Neural progenitor cell (in vitro differentiated cells): ENCODE results near the gene OR10G6. TPM values are rescaled to one million over a fixed set of nuclear protein-coding genes. Genes with fewer than 3 reads are reported as not detected.
"Not testable (repeated sequence)": the region's sequence is repeated elsewhere in the genome, so short reads cannot be mapped to it uniquely, and the experiment has no call there.

ENCODE experiments used
- DNase-seq: peaks from one replicate; pipeline ENCODE4 v3.0.0-alpha.2; 2016; ENCODE audit warnings: low spot score
- H2AFZ ChIP-seq: fragments of 200-600 bp; sonication (generic); replicated peaks from 2 replicates; pipeline ENCODE4 v1.6.1; 2016; ENCODE audit warnings: antibody characterized with exemption
- H3F3A ChIP-seq: fragments of 200-600 bp; sonication (generic); 2 replicates; pipeline ENCODE4 v1.6.1; 2016; ENCODE audit warnings: antibody characterized with exemption, low read depth
- H3K27ac ChIP-seq: fragments of 200-600 bp; sonication (generic); 2 replicates; pipeline ENCODE4 v1.5.1; 2016; ENCODE audit warnings: mild to moderate bottlenecking
- H3K27me3 ChIP-seq: fragments of 200-600 bp; sonication (generic); 2 replicates; pipeline ENCODE4 v1.6.1; 2016; ENCODE audit warnings: mild to moderate bottlenecking, moderate library complexity
- H3K36me3 ChIP-seq: fragments of 200-600 bp; sonication (generic); 2 replicates; pipeline ENCODE4 v1.5.1; 2016
- H3K4me1 ChIP-seq: fragments of 200-600 bp; sonication (generic); 2 replicates; pipeline ENCODE4 v1.6.1; 2016; ENCODE audit warnings: mixed run types
- H3K4me2 ChIP-seq: fragments of 200-600 bp; sonication (generic); 2 replicates; pipeline ENCODE4 v1.6.1; 2016
- H3K4me3 ChIP-seq: fragments of 200-600 bp; sonication (generic); 2 replicates; pipeline ENCODE4 v1.5.1; 2016
- H3K79me2 ChIP-seq: fragments of 200-600 bp; sonication (generic); 2 replicates; pipeline ENCODE4 v1.6.1; 2016; ENCODE audit warnings: low read depth
- H3K9ac ChIP-seq: fragments of 200-600 bp; sonication (generic); 2 replicates; pipeline ENCODE4 v1.6.1; 2016
- H3K9me3 ChIP-seq: fragments of 200-600 bp; sonication (generic); 2 replicates; pipeline ENCODE4 v1.5.1; 2016; ENCODE audit warnings: low read depth
- H4K20me1 ChIP-seq: fragments of 200-600 bp; sonication (generic); 2 replicates; pipeline ENCODE4 v1.6.1; 2016; ENCODE audit warnings: low read depth
- H3K27ac Mint-ChIP-seq: 3 replicates; pipeline ENCODE4 v1.8.0; 2021; ENCODE audit warnings: mixed read lengths
- H3K27me3 Mint-ChIP-seq: 2 replicates; pipeline ENCODE4 v1.8.0; 2022; ENCODE audit warnings: low read depth, mild to moderate bottlenecking, inconsistent platforms, moderate library complexity, mixed read lengths; ENCODE audit not compliant: insufficient read depth
- H3K36me3 Mint-ChIP-seq: 3 replicates; pipeline ENCODE4 v1.8.0; 2021; ENCODE audit warnings: mixed read lengths
- H3K4me1 Mint-ChIP-seq: 3 replicates; pipeline ENCODE4 v1.8.0; 2021; ENCODE audit warnings: mixed read lengths
- H3K4me3 Mint-ChIP-seq: 3 replicates; pipeline ENCODE4 v1.8.0; 2021; ENCODE audit warnings: mild to moderate bottlenecking, moderate library complexity, mixed read lengths
- H3K9me3 Mint-ChIP-seq: 3 replicates; pipeline ENCODE4 v1.8.0; 2020; ENCODE audit warnings: mixed read lengths
- EZH2 ChIP-seq: fragments of 200-600 bp; sonication (generic); IDR thresholded peaks from 2 replicates; pipeline ENCODE4 v1.6.1; 2017; ENCODE audit warnings: antibody characterized with exemption, mild to moderate bottlenecking, moderate library complexity
- EZH2phosphoT487 ChIP-seq: fragments of 200-600 bp; sonication (generic); IDR thresholded peaks from 2 replicates; pipeline ENCODE4 v1.6.1; 2017; ENCODE audit warnings: antibody characterized with exemption
- total RNA-seq: library from RNA; depleted of rRNA; stranded (reverse); fragments of >200 nt; gene quantifications from 2 replicates; pipeline ENCODE4 v1.2.3, GENCODE V29; 2015; ENCODE audit warnings: low replicate concordance
- TF ChIP-seq, protein P1 (sequence below): fragments of 200-600 bp; sonication (generic); IDR thresholded peaks from 2 replicates; pipeline ENCODE4 v1.5.1; 2017; ENCODE audit warnings: antibody characterized with exemption, mild to moderate bottlenecking

Gene OR10G6
- total RNA-seq, 1 donor from 2014 or later: not detected

- no peak overlapping the region for H3K4me3 Mint-ChIP-seq
- no peak for TF ChIP-seq EZH2
- TF ChIP-seq, protein P1, sequence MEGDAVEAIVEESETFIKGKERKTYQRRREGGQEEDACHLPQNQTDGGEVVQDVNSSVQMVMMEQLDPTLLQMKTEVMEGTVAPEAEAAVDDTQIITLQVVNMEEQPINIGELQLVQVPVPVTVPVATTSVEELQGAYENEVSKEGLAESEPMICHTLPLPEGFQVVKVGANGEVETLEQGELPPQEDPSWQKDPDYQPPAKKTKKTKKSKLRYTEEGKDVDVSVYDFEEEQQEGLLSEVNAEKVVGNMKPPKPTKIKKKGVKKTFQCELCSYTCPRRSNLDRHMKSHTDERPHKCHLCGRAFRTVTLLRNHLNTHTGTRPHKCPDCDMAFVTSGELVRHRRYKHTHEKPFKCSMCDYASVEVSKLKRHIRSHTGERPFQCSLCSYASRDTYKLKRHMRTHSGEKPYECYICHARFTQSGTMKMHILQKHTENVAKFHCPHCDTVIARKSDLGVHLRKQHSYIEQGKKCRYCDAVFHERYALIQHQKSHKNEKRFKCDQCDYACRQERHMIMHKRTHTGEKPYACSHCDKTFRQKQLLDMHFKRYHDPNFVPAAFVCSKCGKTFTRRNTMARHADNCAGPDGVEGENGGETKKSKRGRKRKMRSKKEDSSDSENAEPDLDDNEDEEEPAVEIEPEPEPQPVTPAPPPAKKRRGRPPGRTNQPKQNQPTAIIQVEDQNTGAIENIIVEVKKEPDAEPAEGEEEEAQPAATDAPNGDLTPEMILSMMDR: no peak
- TF ChIP-seq EZH2phosphoT487: no peak
- H3K9me3 Mint-ChIP-seq: no peaks in the 10 kb centered on the region
- H3K79me2 ChIP-seq: no peaks in the 10 kb centered on the region
- no peak overlapping the region for H3K27ac ChIP-seq
- no peak overlapping the region for H3K27ac Mint-ChIP-seq
- no peaks in the 10 kb centered on the region for H3K9me3 ChIP-seq
- no peak for DNase-seq
- H2AFZ ChIP-seq: peak overlapping the region; percentile 82
- H3K4me2 ChIP-seq: no peak overlapping the region
- H3K4me1 ChIP-seq: peaks cover 4% of the 10 kb centered on the region
- H3K36me3 ChIP-seq: no peaks in the 10 kb centered on the region
- no peaks in the 10 kb centered on the region for H3K4me1 Mint-ChIP-seq
- H3K4me3 ChIP-seq: no peak overlapping the region
- no peaks in the 10 kb centered on the region for H3K27me3 Mint-ChIP-seq
- H3K36me3 Mint-ChIP-seq: no peaks in the 10 kb centered on the region
- H3K27me3 ChIP-seq: no peaks in the 10 kb centered on the region
- no peaks in the 10 kb centered on the region for H4K20me1 ChIP-seq
- no peak overlapping the region for H3K9ac ChIP-seq
- H3F3A ChIP-seq: no peaks in the 10 kb centered on the region
These were observed 44.6 kb upstream of the OR10G6 start for GRCh38 chr11:124039557-124039956.

- Histone ChIP-seq H3K4me2 (no peak overlapping the region), H3K79me2 (no peaks in the 10 kb centered on the region)
These were observed 41.7 kb upstream of the OR10G6 start for GRCh38 chr11:124036666-124037065.

DNA sequence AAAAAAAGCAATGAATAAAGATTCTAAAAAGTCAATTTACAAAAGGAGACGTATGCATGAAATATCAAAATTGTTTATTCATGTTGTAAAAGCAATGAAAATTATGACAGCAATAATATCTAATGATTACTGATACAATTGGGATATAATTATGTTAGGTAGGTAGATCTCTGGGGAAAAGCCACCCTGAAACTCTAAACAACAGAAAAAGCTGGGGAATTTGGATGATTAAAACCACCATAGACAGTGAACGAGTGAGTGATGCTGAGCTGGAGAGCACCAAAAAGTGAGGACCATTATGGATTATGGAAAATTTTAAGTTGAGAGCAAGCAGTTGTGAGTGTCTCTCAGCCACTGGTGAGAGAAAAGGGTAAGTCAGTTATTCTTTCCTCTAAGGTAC is 31.5 kb upstream of the OR10G6 start, which contains the start of gene OR10G8:
Gene OR10G8, plus strand, starts transcription at position 301 of the 400 bp plus-strand sequence. CDS start 2,825 bp downstream, outside the sequence.
- Histone ChIP-seq H3K27ac (no peak within 1 kb of the TSS), H3K79me2 (no peaks in the 10 kb centered on the region), H3K27me3 (no peaks in the 10 kb centered on the region), H3K4me1 (peaks cover 2% of the 10 kb centered on the region), H3K4me2 (no peak within 1 kb of the TSS), H3K9me3 (no peaks in the 10 kb centered on the region), H3K9ac (no peak within 1 kb of the TSS), H3K36me3 (no peaks in the 10 kb centered on the region), H2AFZ (no peak within 1 kb of the TSS), H4K20me1 (no peaks in the 10 kb centered on the region), H3K4me3 (no peak within 1 kb of the TSS), H3F3A (no peaks in the 10 kb centered on the region)
- Mint-ChIP-seq H3K27me3 (no peaks in the 10 kb centered on the region), H3K4me3 (no peak within 1 kb of the TSS), H3K4me1 (peaks cover 3% of the 10 kb centered on the region), H3K27ac (no peak within 1 kb of the TSS), H3K9me3 (no peaks in the 10 kb centered on the region), H3K36me3 (no peaks in the 10 kb centered on the region)
- no peak for DNase-seq
- no peak for TF ChIP-seq EZH2
- TF ChIP-seq, protein P1: no peak
- TF ChIP-seq EZH2phosphoT487: no peak

More at GRCh38 chr11:124036666-124037065, 41.7 kb upstream of the OR10G6 start:
- Mint-ChIP-seq H3K27me3 (no peaks in the 10 kb centered on the region), H3K27ac (no peak overlapping the region), H3K4me3 (no peak overlapping the region), H3K36me3 (no peaks in the 10 kb centered on the region), H3K9me3 (no peaks in the 10 kb centered on the region), H3K4me1 (no peaks in the 10 kb centered on the region)
- Histone ChIP-seq H2AFZ (no peak overlapping the region), H4K20me1 (no peaks in the 10 kb centered on the region), H3K27me3 (no peaks in the 10 kb centered on the region), H3K4me1 (peaks cover 3% of the 10 kb centered on the region), H3K9ac (no peak overlapping the region), H3K27ac (no peak overlapping the region), H3F3A (no peaks in the 10 kb centered on the region), H3K36me3 (no peaks in the 10 kb centered on the region), H3K4me3 (no peak overlapping the region), H3K9me3 (no peaks in the 10 kb centered on the region)
- no peak for TF ChIP-seq EZH2phosphoT487
- TF ChIP-seq, protein P1: no peak
- no peak for TF ChIP-seq EZH2
- DNase-seq: no peak

- H3K79me2 ChIP-seq, H2AFZ ChIP-seq, DNase-seq, H3K27me3 ChIP-seq, H3K4me3 ChIP-seq, H3K4me3 Mint-ChIP-seq, H3K27ac Mint-ChIP-seq, H3F3A ChIP-seq, H3K36me3 Mint-ChIP-seq, H4K20me1 ChIP-seq, H3K9ac ChIP-seq, H3K4me1 ChIP-seq, H3K9me3 ChIP-seq, H3K4me1 Mint-ChIP-seq, H3K27me3 Mint-ChIP-seq, H3K9me3 Mint-ChIP-seq, H3K36me3 ChIP-seq, H3K4me2 ChIP-seq, H3K27ac ChIP-seq: not testable (repeated sequence)
These were observed 20.9 kb upstream of the OR10G6 start for GRCh38 chr11:124015837-124016236.
